HG02763 (cell line): Measurements from ENCODE around the gene RAB36.

Experiments used
- ATAC-seq: cut with Tn5 transposase; IDR thresholded peaks from one replicate; pipeline ENCODE4 v1.9.1; 2021; ENCODE audit warnings: mild to moderate bottlenecking, moderate library complexity; ENCODE audit not compliant: unreplicated experiment

RAB36 gene

DNA sequence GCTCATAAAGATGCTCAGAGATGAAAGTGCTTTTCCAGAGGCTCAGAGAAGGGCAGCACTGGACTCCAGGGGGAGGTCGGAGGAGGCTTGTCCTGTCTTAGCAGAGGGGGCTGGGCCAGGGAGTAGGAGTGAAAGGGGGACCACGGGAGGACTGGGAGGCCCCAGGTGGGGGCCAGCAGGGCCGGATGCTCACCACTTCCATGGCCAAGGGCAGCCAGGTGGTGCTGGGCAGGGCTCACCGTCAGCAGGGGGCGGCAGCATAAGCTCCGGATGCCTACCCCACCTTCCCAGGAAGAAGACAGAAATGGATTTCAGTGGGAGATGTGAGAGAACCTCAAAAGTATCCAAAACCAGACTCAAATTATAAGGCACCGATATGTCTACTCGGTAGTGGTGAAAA lies 11.0 kb downstream of the RAB36 start:
- no peak for ATAC-seq

DNA sequence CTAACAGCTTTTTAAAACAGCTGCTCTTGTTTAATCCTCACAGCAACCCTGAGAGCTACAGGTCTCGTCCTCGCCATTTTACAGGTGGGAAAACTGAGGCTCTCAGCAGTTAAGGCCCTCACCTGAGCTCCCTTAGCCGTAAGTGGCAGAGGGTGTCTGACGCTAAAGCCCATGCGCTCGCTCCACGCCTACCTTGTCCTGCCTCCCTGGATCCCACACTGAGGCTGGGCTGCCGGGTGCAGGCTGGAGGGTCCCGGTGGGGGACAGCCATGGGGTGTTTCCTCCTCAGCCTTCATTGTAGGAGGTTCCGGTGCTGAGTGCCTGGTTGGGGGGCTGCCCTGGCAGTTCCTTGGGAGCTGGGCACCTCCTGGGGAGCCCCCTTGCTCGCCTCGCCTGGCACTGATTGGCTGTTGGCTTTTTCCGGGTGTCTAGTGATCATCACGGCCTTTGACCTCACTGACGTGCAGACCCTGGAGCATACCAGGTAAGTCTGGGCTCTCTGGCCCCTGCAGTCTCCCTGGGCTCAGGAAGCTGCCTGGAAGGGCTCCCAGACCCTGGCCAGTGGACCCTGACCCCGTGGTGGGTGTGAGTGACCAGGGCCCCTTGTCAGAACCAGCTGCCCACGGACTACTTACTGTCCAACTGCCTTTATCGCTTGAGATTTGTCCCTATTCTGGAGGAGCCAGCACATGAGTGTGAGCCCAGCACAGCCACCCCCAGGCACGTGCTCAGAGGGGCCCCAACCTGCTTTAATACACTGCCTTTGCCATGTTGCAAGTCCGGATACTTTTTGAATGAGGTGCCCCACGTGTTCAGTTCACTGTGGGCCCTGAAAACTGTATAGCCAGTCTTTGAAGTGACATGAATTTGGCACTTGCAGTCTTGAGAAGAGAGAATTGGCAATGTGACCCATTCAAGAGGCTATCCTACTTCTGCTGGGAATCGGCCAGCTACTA lies 12.6 kb downstream of the RAB36 start:
- ATAC-seq = no peak

DNA sequence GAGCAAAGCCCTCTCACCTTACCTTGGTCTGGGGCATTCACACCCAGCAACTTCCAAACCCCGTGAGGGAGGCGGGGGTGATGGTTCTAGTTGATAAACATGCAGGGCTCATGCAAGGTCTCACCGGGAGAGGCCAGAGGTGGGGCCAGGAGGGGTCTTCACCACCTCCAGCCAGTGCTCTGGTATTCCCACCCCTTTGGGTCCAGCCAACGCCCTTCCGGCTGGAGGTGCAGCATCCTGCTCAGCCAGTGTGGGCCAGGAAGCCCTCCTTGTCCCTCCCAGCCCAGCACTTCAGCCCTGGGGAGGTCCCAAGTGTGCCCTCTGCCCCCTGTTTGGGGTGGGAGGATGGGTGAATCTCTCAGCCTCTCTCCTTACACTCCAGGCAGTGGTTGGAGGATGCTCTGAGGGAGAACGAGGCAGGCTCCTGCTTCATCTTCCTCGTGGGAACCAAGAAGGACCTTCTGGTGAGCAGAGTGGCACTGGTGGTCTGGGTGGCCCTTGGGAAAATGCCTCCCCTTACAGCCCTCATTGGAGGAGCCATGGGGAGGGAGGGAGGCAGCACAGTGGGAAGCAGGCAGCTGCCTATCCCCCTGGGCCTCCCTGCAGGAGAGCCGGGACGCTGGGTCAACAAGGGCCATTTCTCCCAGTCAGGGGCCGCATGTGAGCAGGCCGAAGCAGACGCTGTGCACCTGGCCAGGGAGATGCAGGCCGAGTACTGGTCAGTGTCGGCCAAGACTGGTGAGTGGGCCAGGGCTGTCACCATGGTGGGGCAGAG lies 13.4 kb downstream of the RAB36 start:
- ATAC-seq = no peak

DNA sequence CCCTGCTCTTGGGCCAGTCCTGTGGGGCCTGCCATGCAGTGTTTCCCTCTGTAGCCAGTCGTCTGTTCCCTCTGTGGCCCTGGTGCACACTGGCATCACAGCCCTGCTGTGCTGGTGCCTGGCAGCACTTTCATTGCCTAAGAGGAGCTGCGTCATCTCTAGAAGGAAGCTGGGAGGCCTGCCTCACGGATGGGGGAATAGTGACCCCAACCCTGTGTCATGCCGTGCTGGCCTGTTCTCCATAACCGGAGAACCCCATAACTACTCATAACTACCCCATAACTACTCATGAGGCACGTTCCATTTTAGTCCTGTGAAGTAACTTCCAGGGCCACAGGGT lies 14.0 kb downstream of the RAB36 start:
- ATAC-seq = no peak

DNA sequence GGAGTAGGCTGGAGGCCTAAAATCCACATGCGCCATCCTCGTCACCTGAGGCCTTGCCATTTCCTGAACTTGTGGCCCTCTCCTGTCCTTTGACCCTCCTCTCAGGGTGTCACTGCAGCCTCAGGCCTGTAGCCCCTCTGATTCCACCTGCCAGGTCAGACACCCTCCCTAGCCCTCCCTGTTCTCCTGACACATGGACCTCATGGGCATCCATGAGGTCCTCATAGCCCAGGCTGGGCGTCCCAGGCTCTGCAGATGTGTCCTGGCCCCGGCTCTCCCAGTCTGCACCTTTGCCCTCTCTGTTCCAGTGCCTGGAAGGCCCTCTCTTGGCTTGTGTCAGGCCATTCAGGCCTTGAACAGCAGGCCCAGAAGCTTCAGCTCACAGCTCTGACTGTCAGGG lies 15.8 kb downstream of the RAB36 start:
- no peak for ATAC-seq

DNA sequence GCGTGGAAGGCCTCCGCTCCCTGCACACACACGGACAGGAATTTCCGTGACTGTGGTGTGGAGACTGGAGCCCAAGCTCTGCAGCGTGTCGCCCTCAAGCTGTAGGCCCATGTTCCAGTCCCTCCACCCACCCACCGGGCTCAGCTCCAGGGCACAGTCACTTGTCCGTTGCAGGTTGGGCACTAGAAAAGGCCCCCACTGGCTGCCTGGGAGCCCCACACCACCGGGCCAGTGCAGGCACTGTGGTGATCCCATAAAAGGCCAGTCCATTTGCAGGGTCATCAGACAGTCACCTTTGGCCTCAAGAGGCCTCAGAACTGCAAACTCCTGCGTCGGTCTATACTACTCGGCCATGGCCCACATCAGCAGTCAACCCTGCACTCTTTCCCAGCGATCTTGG lies 16.3 kb downstream of the RAB36 start:
- ATAC-seq = no peak

DNA sequence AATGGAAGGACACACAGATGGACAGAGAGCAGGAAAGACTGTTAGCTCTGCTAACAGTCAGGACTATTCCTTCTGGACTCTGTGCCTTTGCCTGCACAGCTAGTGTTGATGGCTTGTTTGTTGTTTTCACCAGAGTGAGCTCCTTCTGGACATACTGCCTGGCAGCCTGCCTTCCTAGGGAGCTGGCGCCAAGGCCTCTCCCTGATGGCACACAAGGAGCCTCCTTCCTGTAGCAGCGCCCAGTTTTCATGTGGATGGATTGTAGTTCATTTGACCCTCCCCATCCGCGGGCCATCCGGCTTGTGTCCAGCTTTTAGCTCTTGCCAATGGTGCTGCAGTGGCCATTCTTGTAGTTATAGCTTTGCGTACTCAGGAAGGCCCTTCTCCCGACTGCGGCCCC lies 18.4 kb downstream of the RAB36 start:
- ATAC-seq = no peak

DNA sequence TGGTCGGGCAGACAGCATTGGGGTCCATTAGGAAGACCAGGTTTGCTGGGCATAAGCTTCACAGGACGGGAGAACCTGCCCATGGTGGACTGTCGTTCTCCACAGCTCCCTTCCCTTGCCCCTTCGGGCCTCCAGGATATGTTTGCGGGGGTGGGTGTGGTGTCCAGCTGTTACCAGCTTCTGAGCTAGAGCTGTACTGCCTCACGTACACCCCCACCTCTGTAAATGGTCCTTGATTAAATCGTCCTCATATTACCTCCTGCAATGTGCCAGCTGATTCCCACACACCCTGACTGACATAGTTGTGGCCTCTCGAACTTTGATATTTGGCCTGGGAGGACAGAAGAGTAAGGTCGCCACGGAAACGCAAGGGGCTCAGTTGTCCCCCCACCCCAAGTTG lies 18.8 kb downstream of the RAB36 start:
- ATAC-seq = no peak

DNA sequence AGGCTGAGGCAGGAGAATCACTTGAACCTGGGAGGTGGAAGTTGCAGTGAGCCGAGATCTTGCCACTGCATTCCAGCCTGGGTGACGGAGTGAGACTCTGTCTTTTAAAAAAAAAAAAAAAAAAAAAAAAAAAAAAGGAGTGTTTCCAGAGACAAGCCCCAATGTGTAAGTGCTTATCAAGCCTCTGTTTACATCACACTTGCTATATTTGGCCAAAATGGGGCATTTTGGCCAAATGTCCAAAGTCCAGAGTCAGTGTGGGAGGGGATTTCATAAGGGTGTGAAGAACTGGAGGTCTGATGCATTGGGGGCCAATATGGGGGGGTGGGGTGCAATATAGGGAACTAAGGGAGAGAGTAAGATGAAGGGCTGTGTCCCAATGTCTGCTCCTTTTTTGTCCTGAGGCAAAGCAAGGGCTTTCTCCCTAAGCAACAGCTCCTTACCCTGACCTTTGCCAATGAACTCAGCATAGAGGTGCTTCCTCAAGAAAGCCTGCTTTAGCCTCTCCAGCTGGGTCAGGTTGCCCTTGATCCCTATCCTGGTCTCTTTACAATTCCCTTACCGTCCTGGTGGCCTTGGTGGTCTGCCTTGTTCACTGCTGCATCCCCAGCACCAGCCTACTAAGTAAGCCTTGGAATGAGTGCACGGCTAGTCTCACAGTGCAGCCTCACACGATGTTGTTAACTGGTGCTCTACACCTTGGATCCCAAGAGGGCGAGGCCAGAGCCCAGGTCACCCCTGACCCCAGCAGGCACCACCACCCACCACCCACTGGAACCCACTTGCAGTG lies 21.0 kb downstream of the RAB36 start:
- ATAC-seq = no peak

DNA sequence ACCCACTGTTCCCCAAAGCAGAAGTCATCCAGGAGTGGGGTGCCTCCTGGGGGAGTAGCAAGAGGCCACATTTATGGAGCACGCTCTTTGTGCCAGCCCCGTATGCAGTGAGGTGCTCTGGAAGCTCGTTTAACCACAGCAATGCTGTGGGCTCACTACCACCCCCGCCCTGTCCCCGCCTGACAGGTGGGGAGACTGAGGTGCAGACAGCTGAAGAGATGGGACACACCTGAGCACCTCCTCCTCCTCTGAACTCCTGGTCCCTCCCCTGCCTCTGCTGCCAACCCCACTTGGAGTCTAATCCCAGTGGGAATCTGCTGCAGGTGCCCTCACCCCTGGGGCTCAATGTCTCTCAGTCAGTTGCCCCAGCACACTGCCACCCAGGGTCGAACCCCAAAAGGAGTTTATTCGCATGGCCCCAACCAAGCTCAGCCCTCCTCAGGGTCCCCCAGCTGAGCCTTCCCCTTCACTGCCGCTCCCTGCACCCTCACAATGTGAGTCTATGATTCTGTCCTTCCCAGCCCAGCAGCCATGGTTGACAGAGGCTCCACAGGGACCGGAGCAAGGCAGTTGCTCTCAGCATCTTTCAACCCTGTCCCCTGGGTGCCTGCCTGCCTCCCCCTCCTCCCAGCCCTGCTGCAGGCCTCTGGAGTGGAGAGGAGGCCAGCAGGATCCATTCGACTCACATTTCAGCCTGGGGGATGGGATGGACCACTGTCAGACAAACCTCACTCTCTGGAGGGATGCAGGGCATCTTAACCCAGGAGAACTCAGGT lies 21.8 kb downstream of the RAB36 start:
- no peak for ATAC-seq

DNA sequence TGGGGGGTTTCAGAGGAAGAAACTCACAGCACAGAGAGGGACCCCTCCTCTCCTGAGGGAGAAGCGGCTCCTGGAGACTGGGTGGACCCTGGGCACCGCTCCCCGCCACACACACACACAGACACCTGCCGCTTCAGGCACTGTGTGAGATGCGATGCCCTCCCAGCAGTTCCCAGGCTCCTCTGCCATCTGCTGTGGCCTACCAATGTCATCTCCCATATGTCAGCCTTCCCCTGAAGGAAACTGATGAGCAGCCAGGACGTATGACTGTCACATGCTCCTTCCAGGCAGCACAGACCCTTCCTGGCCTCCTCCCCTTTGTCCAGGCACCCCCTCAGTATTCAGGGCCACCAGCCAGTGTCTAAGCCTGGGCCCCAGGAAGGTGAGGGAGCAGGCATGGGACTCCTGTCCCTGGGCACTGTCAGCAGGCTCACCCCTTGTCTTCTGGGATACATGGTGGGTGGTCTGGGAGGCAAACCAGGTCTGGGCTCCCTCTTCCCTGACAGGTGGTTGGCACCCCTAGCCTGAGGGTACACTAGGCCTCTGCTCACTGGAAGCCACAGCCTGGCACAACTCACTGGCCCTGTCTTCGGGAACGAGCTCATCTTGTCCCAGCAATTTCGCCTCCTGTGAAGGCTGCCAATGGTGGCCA lies 23.2 kb downstream of the RAB36 start:
- ATAC-seq = no peak

DNA sequence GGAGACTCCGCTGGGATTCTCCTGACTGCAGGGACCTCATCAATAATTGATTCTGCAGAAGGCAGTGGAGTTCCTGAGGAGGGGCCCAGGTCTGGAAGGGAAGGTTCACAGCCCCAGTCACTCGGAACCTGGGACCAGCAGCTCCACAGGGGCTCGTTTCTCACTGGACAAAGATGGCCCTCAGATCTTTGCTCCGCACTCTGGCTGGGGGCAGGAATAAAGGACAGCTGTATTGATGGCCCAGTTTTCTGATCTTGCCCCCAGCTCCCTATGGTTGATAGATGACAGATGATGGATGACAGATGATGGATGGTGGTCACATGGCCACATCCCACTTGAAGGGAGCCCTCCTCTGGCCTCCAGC lies 23.7 kb downstream of the RAB36 start:
- no peak for ATAC-seq

DNA sequence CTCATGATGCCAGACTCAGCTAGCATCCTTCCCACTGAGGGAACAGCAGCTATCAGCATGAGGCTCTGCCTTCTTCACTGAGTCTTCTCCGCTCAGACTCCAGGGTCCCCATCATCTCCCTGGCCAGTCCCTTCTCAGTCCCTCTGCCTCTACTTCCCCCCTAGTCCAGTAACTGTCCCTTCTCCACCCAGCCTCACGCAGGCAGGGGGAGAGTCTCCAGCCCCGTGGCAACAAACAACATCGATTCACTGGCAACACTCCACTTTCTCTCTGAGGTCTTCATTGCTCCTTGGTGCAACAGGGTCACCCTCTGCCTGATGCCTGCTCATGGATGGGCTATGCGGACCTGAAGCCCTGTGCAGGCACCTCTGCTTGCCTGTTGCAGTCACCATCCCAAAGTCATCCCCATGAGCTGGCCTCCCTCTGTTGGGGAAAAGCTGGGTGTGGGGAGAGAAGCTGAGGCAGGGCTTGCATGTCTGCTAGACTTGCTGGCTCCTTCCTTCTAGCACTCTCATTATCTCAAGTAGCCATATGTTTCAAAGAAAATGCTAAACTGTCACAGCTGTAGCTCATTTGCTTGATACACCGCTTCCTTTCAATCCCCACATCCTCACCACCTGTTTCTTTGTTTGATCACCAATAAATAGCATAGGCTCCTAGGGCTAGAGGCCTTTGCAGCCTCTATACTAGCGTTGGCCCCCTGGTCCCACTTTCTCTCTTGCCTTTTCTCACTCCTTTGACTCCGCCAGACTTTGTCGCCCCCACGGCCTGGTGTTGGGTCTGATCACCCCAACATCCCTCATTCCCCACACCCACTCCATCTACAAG lies 30.8 kb downstream of the RAB36 start:
- ATAC-seq = no peak

DNA sequence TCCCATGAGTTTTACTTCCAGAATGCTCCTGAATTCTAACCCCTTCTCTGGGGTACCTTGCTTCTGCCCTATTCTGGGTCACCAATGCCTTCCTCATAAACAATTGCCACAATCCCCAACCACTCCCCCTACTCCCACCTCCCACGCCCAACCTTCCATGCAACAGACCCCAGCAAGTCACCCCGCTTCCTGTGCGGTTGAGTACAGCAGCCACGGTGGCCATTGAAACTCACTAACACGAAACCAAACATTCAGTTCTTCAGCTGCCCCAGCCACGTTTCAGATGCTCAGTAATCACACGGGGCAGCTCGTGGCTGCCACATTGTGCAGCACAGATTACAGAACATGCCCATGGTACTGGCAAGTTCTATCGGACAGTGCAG lies 31.4 kb downstream of the RAB36 start:
- ATAC-seq = no peak

DNA sequence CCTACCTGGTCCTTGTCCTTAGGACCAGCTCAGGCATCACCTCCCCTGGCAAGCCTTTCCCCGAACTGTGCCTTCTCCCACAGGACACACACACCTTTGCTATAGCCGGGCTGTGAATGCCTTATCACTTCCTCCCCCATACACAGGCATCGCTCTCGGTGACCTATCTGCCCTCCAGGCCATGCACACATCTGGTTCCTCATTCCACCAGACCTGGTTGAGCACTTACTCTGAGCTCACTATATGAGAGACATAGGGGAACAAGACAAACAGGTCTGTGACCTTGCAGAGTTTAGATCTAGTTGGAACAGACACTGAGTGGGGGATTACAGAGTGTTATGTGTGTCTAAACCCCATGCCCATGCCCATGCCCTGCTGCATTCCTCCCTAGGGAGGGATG lies 31.9 kb downstream of the RAB36 start:
- ATAC-seq = no peak

DNA sequence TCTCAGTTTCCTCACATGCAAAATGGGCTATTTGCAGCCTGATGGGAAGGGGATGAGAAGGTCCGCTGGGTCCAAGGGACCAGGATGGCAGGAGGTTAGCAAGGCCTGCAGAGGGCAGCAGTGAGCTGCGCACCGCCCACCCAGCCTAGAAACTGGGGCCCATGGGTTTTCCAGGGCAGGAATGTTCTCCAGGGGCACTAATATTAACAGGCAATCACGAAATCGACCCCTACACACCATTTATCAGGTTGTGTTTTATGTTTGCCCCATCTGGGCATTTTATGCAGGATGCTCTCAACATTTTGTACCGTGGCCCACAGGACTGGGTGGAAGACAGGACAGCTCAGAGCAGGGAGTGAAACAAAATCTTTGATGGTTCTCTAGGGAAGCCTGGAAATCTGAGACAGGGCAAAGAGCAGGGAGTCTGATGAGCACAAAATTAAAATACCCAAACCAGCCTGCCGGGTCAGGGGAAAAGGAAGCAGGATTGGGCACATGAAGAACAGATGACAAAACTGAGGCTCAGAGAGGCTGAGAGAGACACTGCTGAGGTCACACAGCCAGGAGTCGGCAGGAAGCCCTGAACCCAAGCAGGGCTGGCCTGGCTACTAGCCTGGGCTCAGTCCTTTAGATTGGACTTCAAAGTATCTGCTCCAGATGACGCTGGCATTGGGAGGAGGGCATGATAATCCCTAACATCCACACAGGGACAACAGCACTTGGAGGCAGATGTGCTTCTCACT lies 33.4 kb downstream of the RAB36 start:
- no peak for ATAC-seq

DNA sequence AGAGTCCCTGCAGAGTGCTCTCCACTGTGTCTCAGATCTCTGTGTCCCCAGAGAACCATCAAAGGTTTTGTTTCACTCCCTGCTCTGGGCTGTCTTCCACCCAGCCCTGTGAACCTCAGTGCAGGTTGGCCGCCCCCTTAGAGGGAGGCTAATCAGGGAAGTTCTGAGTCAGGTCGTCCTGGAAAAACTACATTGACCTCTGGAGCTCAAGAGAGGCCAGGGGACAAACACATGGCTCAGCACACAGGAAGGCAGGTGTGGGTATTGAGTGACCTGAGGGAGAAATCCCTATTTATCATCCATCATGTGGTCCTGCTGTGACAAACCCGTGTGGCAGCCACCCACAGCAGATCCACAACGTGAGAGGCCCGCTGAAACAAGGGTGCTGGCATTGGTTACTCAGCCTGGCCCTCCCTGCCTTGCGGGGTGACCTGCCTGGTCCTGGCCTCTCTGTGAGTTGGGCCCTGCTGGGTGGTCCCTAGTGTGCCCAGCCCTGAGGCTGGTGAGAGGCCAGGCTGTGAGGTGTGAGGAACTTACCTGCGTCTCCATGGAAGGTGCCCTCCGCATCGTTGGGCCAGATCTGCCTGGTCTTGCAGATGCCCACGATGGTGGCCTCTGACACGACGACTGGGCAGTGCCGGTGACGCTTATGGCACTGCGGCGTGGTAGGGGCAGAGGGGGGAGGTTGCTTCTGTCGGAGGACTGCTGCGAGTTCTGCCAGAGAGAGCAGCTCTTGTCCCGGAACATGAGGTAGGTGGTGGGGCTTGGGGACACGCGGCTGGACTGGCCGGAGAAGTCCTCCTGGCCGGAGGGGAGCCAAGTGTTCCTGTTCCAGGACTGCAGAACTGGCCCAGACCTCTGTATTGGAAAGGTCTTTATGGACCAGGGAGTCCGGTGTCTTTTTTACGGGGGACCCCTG lies 34.4 kb downstream of the RAB36 start:
- ATAC-seq = no peak
